Esophagus (tissue), 2 donors: Measurements from ENCODE around the gene CCL20. TPM values are rescaled to one million over a fixed set of nuclear protein-coding genes. Genes with fewer than 3 reads are reported as not detected.

Source experiments
- H3K27ac ChIP-seq, 2 donors: one replicate each; pipeline ENCODE4 v1.5.1; 2013; ENCODE audit warnings: low read depth in 2 of 2, mild to moderate bottlenecking in 2 of 2, inconsistent platforms in 1 of 2, low read length in 1 of 2, moderate library complexity in 1 of 2
- H3K27me3 ChIP-seq, 2 donors: one replicate each; pipeline ENCODE4 v1.6.1; 2013; ENCODE audit warnings: low read length in 2 of 2, control low read depth in 1 of 2, mild to moderate bottlenecking in 1 of 2; ENCODE audit not compliant: insufficient read depth in 2 of 2, control insufficient read depth in 1 of 2
- H3K36me3 ChIP-seq, 2 donors: one replicate each; pipeline ENCODE4 v1.6.1; 2013; ENCODE audit warnings: low read length in 1 of 2; ENCODE audit not compliant: control insufficient read depth in 2 of 2, insufficient read depth in 2 of 2
- H3K4me1 ChIP-seq, 2 donors: one replicate each; pipeline ENCODE4 v1.6.1; 2013; ENCODE audit warnings: low read length in 1 of 2; ENCODE audit not compliant: control insufficient read depth in 2 of 2, insufficient read depth in 2 of 2
- H3K4me3 ChIP-seq, 2 donors: one replicate each; pipeline ENCODE4 v1.5.1; 2013; ENCODE audit warnings: low read length in 2 of 2, mild to moderate bottlenecking in 2 of 2, low read depth in 1 of 2, moderate library complexity in 1 of 2
- H3K9me3 ChIP-seq, 2 donors: one replicate each; pipeline ENCODE4 v1.6.1; 2013; ENCODE audit warnings: mild to moderate bottlenecking in 2 of 2, low read depth in 1 of 2, low read length in 1 of 2, moderate library complexity in 1 of 2; ENCODE audit not compliant: control insufficient read depth in 2 of 2, insufficient read depth in 1 of 2
- WGBS, 2 donors: extraction: QIAGEN DNeasy Blood & Tissue Kit; methylation state at CpG; one replicate each; pipeline ENCODE4 v1.1.7; 2013; 5-methylcytosine and 5-hydroxymethylcytosine counted together
- polyA plus RNA-seq, 2 donors: library from polyadenylated mRNA; stranded (reverse); fragments of 200-250 nt; gene quantifications; one replicate each; pipeline ENCODE4 v1.2.3, GENCODE V29; 2013
- donor health status: healthy with polysubstance abuse.
- donor health status: Bipolar disorder and iron deficiency.

CCL20 gene
- polyA plus RNA-seq, 2 donors: 8.4 to 56.3 TPM

GRCh38 chr2:227817336-227817735 is 3.7 kb downstream of the CCL20 start:
- H3K27ac ChIP-seq: no peak overlapping the region
- 70 to 75% methylated on average over 1 of the region's 1 CpG for WGBS, 2 donors
- H3K4me3 ChIP-seq: no peak overlapping the region
- no peaks in the 10 kb centered on the region for H3K9me3 ChIP-seq
- H3K36me3 ChIP-seq: no peaks in the 10 kb centered on the region
- peaks cover 0 to 3% of the 10 kb centered on the region in 2 donors for H3K4me1 ChIP-seq
- no peaks in the 10 kb centered on the region for H3K27me3 ChIP-seq

- 25 to 41% methylated on average over 10 of the region's 10 CpGs for WGBS, 2 donors
- H3K4me3 ChIP-seq: no peak overlapping the region
- peaks cover 0 to 3% of the 10 kb centered on the region in 2 donors for H3K4me1 ChIP-seq
- H3K27me3 ChIP-seq: no peaks in the 10 kb centered on the region
- H3K9me3 ChIP-seq: no peaks in the 10 kb centered on the region
- H3K27ac ChIP-seq: peak overlapping the region; percentile 44 to 76
- no peaks in the 10 kb centered on the region for H3K36me3 ChIP-seq
Measured at GRCh38 chr2:227817850-227818674, 4.4 kb downstream of the CCL20 start.

GRCh38 chr2:227818675-227819397 is 5.2 kb downstream of the CCL20 start:
- Histone ChIP-seq H3K9me3 (no peaks in the 10 kb centered on the region), H3K27ac (peak overlapping the region; percentile 24 to 44)
- WGBS, 2 donors: 70 to 72% methylated on average over 8 to 9 of the region's 9 CpGs

GRCh38 chr2:227819398-227819697 is 5.7 kb downstream of the CCL20 start:
- 90 to 96% methylated on average over 3 of the region's 3 CpGs for WGBS, 2 donors
- Histone ChIP-seq H3K4me1 (peaks cover 0 to 3% of the 10 kb centered on the region in 2 donors), H3K27ac (no peak overlapping the region), H3K9me3 (no peaks in the 10 kb centered on the region), H3K4me3 (no peak overlapping the region), H3K27me3 (no peaks in the 10 kb centered on the region), H3K36me3 (no peaks in the 10 kb centered on the region)

More at GRCh38 chr2:227818675-227819397, 5.2 kb downstream of the CCL20 start:
- H3K4me1 ChIP-seq: peaks cover 0 to 3% of the 10 kb centered on the region in 2 donors
- H3K36me3 ChIP-seq: no peaks in the 10 kb centered on the region
- H3K4me3 ChIP-seq: no peak overlapping the region
- no peaks in the 10 kb centered on the region for H3K27me3 ChIP-seq

GRCh38 chr2:227821043-227821942 is 7.7 kb downstream of the CCL20 start:
- WGBS, 2 donors: 78 to 83% methylated on average over 4 of the region's 4 CpGs
- Histone ChIP-seq H3K4me3 (no peak overlapping the region), H3K27ac (no peak overlapping the region), H3K36me3 (no peaks in the 10 kb centered on the region), H3K4me1 (peaks cover 3 to 9% of the 10 kb centered on the region in 2 donors), H3K9me3 (no peaks in the 10 kb centered on the region), H3K27me3 (no peaks in the 10 kb centered on the region)

GRCh38 chr2:227822416-227823003 is 8.9 kb downstream of the CCL20 start:
- Histone ChIP-seq H3K36me3 (no peaks in the 10 kb centered on the region), H3K27ac (no peak overlapping the region), H3K9me3 (no peaks in the 10 kb centered on the region), H3K27me3 (no peaks in the 10 kb centered on the region), H3K4me3 (no peak overlapping the region), H3K4me1 (peaks cover 3 to 9% of the 10 kb centered on the region in 2 donors)
- WGBS, 2 donors: 78 to 94% methylated on average over 2 of the region's 2 CpGs

- no peaks in the 10 kb centered on the region for H3K9me3 ChIP-seq
- no peak overlapping the region for H3K27ac ChIP-seq
- H3K27me3 ChIP-seq: no peaks in the 10 kb centered on the region
- 53 to 84% methylated on average over 2 of the region's 2 CpGs for WGBS, 2 donors
- H3K36me3 ChIP-seq: no peaks in the 10 kb centered on the region
- H3K4me1 ChIP-seq: peaks cover 3 to 6% of the 10 kb centered on the region in 2 donors
- H3K4me3 ChIP-seq: no peak overlapping the region
Measured at GRCh38 chr2:227823922-227824321, 10.3 kb downstream of the CCL20 start.

GRCh38 chr2:227824711-227825110 is 11.1 kb downstream of the CCL20 start:
- no peak overlapping the region for H3K27ac ChIP-seq

GRCh38 chr2:227826019-227826521 is 12.4 kb downstream of the CCL20 start:
- H3K27me3 ChIP-seq: no peaks in the 10 kb centered on the region
- no peak overlapping the region for H3K4me3 ChIP-seq
- WGBS, 2 donors: 36 to 47% methylated on average over 10 of the region's 10 CpGs
- no peaks in the 10 kb centered on the region for H3K36me3 ChIP-seq
- H3K27ac ChIP-seq: peak overlapping the region; percentile 58 to 89
- peaks cover 3 to 6% of the 10 kb centered on the region in 2 donors for H3K4me1 ChIP-seq
- H3K9me3 ChIP-seq: no peaks in the 10 kb centered on the region

More at GRCh38 chr2:227824711-227825110, 11.1 kb downstream of the CCL20 start:
- no peaks in the 10 kb centered on the region for H3K27me3 ChIP-seq
- no peak overlapping the region for H3K4me3 ChIP-seq
- peaks cover 3 to 6% of the 10 kb centered on the region in 2 donors for H3K4me1 ChIP-seq
- H3K9me3 ChIP-seq: no peaks in the 10 kb centered on the region
- 91% methylated on average over 7 of the region's 7 CpGs for WGBS, 2 donors
- no peaks in the 10 kb centered on the region for H3K36me3 ChIP-seq
